Measurements from ENCODE around the gene RASA3.

The RASA3 gene

DNA sequence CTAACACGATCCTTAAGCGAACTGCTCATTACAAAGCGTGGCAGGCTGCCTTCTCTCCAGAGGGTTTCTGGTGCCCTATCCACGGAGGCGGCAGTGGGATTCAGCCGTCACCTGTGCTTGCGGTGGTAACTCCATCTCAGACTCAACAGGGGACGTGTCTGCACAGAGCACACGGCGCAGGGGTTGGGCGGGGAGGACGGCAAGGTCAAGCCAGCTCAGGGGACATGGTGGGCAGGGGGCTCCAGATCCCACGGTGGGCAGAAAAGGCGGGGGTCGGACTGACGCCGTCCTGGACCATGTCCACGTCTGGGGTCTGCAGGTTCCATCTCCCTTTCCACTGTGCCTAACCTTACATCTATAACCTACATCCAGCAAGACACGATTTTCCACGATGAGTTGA, 70.7 kb downstream of the RASA3 start:
- Histone ChIP-seq H3K36me3 (ENCODE audit: insufficient read depth, low read length) (peaks cover 35% of the 10 kb centered on the region), H3K79me2 (ENCODE audit: insufficient read depth, low read length) (peaks cover 82% of the 10 kb centered on the region), H3K4me3 (ENCODE audit: low read depth in 1 of 2, low read length in 2 of 2) (no peak overlapping the region), H4K20me1 (ENCODE audit: insufficient read depth, low read length) (peaks cover 72% of the 10 kb centered on the region), H3K4me1 (ENCODE audit: insufficient read depth, low read length) (peaks cover 4% of the 10 kb centered on the region), H3K4me2 (ENCODE audit: insufficient read depth, low read length) (no peak overlapping the region), H3K9ac (ENCODE audit: low read depth, low read length) (no peak overlapping the region), H3K27ac (ENCODE audit: low read length) (no peak overlapping the region), H2AFZ (ENCODE audit: low read depth, low read length) (no peak overlapping the region), H3K9me3 (ENCODE audit: insufficient read depth, low read length, severe bottlenecking) (no peaks in the 10 kb centered on the region), H3K27me3 (ENCODE audit: insufficient read depth, low read length, poor library complexity) (no peaks in the 10 kb centered on the region)
- TF ChIP-seq EZH2 (IDR thresholded peaks at IDR 0.05; ENCODE audit: borderline replicate concordance, low read depth, low read length, severe bottlenecking), result no peak
- no peak for DNase-seq
- ATAC-seq (ENCODE audit: insufficient read depth, low read depth), result no peak

DNA sequence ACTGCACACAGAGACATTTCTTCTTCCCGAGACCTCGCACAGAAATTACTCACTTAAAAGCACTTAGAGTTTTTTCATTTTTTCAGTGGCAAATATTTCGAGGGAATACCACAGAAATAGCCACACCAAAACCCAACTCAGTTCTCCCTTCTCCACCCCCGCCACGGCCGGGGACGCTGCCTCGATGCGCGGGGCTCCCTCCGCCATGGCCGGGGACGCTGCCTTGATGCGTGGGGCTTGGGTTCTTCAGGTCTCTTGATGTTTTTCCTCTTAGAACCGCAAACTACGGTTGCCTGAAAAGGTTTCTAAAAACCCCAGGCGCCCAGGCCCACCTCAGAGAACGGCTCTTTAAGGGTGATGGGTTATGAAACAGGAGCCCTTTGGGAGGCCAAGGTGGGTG, 71.4 kb downstream of the RASA3 start:
- no peak overlapping the region for H3K4me3 ChIP-seq (ENCODE audit: low read depth in 1 of 2, low read length in 2 of 2)
- no peaks in the 10 kb centered on the region for H3K9me3 ChIP-seq (ENCODE audit: insufficient read depth, low read length, severe bottlenecking)
- H3K36me3 ChIP-seq (ENCODE audit: insufficient read depth, low read length), result peaks cover 36% of the 10 kb centered on the region
- no peak overlapping the region for H3K27ac ChIP-seq (ENCODE audit: low read length)
- H3K4me2 ChIP-seq (ENCODE audit: insufficient read depth, low read length), result no peak overlapping the region
- no peaks in the 10 kb centered on the region for H3K4me1 ChIP-seq (ENCODE audit: insufficient read depth, low read length)
- no peak for DNase-seq
- H3K9ac ChIP-seq (ENCODE audit: low read depth, low read length), result no peak overlapping the region
- no peak for ATAC-seq (ENCODE audit: insufficient read depth, low read depth)
- H3K27me3 ChIP-seq (ENCODE audit: insufficient read depth, low read length, poor library complexity), result no peaks in the 10 kb centered on the region
- no peak overlapping the region for H2AFZ ChIP-seq (ENCODE audit: low read depth, low read length)
- H4K20me1 ChIP-seq (ENCODE audit: insufficient read depth, low read length), result peaks cover 71% of the 10 kb centered on the region
- peaks cover 80% of the 10 kb centered on the region for H3K79me2 ChIP-seq (ENCODE audit: insufficient read depth, low read length)
- TF ChIP-seq, protein P1, sequence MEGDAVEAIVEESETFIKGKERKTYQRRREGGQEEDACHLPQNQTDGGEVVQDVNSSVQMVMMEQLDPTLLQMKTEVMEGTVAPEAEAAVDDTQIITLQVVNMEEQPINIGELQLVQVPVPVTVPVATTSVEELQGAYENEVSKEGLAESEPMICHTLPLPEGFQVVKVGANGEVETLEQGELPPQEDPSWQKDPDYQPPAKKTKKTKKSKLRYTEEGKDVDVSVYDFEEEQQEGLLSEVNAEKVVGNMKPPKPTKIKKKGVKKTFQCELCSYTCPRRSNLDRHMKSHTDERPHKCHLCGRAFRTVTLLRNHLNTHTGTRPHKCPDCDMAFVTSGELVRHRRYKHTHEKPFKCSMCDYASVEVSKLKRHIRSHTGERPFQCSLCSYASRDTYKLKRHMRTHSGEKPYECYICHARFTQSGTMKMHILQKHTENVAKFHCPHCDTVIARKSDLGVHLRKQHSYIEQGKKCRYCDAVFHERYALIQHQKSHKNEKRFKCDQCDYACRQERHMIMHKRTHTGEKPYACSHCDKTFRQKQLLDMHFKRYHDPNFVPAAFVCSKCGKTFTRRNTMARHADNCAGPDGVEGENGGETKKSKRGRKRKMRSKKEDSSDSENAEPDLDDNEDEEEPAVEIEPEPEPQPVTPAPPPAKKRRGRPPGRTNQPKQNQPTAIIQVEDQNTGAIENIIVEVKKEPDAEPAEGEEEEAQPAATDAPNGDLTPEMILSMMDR (IDR thresholded peaks at IDR 0.05; ENCODE audit: borderline replicate concordance, extremely low read depth, low read length, poor library complexity, severe bottlenecking), result no peak
- TF ChIP-seq EZH2 (IDR thresholded peaks at IDR 0.05; ENCODE audit: borderline replicate concordance, low read depth, low read length, severe bottlenecking), result no peak

DNA sequence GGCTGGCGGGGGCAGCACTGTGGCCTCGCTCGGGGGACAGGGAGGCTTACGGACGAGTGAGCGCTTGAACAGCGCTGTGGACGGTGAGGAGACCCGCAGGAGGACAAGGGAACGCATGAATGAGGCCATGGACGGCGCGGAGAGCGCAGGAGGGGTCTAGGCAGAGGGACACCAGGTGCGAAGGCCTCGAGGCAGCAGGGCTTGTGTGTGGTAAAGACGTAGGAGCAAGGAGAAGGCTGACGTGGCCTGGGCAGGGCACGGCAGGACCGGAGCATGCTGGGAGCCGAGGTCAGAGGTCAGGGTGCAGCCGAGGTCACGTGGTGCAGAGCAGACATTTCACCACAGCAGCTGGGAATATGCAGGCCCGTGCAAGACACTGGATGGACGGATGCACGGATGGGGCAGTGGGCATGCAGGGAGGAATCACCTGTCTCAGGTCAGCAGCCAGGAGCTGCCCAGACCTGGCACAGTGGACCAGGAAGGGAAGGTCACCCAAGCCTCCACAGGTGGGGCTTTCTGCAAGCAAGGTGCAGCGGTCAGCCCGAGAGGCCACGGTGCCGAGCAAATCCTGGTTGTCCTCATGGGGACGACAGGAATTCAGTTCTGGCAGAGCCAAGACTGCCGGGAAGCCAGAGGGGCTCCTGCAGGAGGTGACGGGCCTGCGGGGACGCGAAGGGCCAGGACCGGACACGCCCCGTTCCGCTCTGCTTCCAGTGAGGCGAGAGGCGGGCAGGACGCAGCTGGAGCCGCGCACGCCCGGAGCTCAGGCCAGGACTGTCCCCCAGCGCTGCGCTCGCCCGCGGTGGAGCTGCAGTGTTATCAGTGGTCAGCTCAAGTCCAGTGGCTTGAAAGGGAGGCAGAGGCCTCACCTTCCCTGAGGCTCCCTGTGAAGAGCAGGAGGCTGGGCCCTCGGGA, 72.2 kb downstream of the RASA3 start:
- Histone ChIP-seq H4K20me1 (ENCODE audit: insufficient read depth, low read length) (peaks cover 71% of the 10 kb centered on the region), H3K4me1 (ENCODE audit: insufficient read depth, low read length) (no peaks in the 10 kb centered on the region), H3K4me2 (ENCODE audit: insufficient read depth, low read length) (no peak overlapping the region), H3K27ac (ENCODE audit: low read length) (no peak overlapping the region), H3K79me2 (ENCODE audit: insufficient read depth, low read length) (peaks cover 78% of the 10 kb centered on the region), H3K9ac (ENCODE audit: low read depth, low read length) (no peak overlapping the region), H2AFZ (ENCODE audit: low read depth, low read length) (no peak overlapping the region), H3K9me3 (ENCODE audit: insufficient read depth, low read length, severe bottlenecking) (no peaks in the 10 kb centered on the region), H3K27me3 (ENCODE audit: insufficient read depth, low read length, poor library complexity) (no peaks in the 10 kb centered on the region), H3K4me3 (ENCODE audit: low read depth in 1 of 2, low read length in 2 of 2) (no peak overlapping the region), H3K36me3 (ENCODE audit: insufficient read depth, low read length) (peaks cover 44% of the 10 kb centered on the region)
- no peak for DNase-seq
- no peak for TF ChIP-seq EZH2 (IDR thresholded peaks at IDR 0.05; ENCODE audit: borderline replicate concordance, low read depth, low read length, severe bottlenecking)
- ATAC-seq (ENCODE audit: insufficient read depth, low read depth), result no peak

DNA sequence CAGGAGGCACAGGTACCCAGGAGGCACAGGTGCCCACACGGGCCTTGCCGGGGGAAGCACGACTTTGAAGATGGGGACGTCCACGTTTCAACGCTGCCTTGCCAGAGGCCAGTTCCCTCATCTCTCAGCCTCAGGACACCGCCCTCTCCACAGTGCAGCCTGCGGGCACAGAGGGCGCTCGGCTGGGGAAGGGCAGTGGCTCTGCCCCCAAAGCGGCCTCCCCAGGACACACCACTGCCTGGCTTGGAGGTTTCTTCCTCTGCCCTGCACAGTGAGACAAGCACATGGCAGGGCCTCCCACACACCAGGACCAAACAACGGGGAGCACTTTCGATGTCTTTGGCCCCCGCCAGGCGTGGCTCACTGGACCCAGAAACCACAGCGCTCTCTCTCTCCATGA, 73.0 kb downstream of the RASA3 start:
- H4K20me1 ChIP-seq (ENCODE audit: insufficient read depth, low read length), result peaks cover 71% of the 10 kb centered on the region
- no peak for TF ChIP-seq EZH2 (IDR thresholded peaks at IDR 0.05; ENCODE audit: borderline replicate concordance, low read depth, low read length, severe bottlenecking)
- TF ChIP-seq, protein P1 (IDR thresholded peaks at IDR 0.05; ENCODE audit: borderline replicate concordance, extremely low read depth, low read length, poor library complexity, severe bottlenecking), result no peak
- peaks cover 78% of the 10 kb centered on the region for H3K79me2 ChIP-seq (ENCODE audit: insufficient read depth, low read length)
- H3K36me3 ChIP-seq (ENCODE audit: insufficient read depth, low read length), result peaks cover 50% of the 10 kb centered on the region
- no peak for ATAC-seq (ENCODE audit: insufficient read depth, low read depth)
- H3K27me3 ChIP-seq (ENCODE audit: insufficient read depth, low read length, poor library complexity), result no peaks in the 10 kb centered on the region
- DNase-seq, result no peak
- H3K9ac ChIP-seq (ENCODE audit: low read depth, low read length), result no peak overlapping the region
- H2AFZ ChIP-seq (ENCODE audit: low read depth, low read length), result no peak overlapping the region
- H3K4me2 ChIP-seq (ENCODE audit: insufficient read depth, low read length), result no peak overlapping the region
- H3K9me3 ChIP-seq (ENCODE audit: insufficient read depth, low read length, severe bottlenecking), result no peaks in the 10 kb centered on the region
- H3K4me1 ChIP-seq (ENCODE audit: insufficient read depth, low read length), result no peaks in the 10 kb centered on the region
- H3K4me3 ChIP-seq (ENCODE audit: low read depth in 1 of 2, low read length in 2 of 2), result no peak overlapping the region
- H3K27ac ChIP-seq (ENCODE audit: low read length), result no peak overlapping the region

Measured in DND-41 (cell line).